Measurements from ENCODE around the gene TMA7B.

DNA sequence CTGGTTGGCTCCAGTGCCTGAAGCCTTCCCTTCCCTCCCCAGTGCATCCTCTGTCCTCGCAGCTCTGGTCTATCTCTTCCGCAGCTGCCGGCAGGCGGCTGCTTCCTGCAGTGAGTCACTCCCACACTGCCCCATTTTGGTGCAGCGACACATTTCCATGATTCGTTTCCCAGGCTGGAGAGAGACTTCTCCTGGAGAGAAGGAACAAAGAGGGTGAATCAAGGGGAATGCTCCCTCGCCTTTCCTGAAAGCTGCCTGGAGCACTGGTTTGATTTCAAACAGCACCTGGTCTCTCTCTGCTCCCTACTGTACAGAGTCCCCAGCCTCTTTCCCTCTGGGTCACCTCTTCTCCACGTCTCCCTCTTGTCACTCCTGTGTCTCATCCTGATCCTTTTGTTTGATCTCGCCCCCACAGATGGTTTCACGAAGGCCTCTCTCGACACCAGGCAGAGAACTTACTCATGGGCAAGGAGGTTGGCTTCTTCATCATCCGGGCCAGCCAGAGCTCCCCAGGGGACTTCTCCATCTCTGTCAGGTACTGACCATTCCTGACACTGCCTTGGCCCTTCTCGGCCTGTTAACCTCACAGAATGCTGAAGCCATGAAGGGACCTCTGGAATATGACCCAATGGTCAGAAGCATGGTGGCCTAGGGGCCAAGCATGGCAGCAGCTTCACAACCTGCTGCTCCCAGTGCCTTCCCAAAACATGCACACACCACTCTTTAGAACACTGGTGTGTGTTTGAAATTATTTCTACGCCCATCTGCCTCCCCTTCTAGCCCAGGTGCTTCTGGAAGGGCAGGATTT, at the start of gene TMA7B:
- TF ChIP-seq, protein P1, sequence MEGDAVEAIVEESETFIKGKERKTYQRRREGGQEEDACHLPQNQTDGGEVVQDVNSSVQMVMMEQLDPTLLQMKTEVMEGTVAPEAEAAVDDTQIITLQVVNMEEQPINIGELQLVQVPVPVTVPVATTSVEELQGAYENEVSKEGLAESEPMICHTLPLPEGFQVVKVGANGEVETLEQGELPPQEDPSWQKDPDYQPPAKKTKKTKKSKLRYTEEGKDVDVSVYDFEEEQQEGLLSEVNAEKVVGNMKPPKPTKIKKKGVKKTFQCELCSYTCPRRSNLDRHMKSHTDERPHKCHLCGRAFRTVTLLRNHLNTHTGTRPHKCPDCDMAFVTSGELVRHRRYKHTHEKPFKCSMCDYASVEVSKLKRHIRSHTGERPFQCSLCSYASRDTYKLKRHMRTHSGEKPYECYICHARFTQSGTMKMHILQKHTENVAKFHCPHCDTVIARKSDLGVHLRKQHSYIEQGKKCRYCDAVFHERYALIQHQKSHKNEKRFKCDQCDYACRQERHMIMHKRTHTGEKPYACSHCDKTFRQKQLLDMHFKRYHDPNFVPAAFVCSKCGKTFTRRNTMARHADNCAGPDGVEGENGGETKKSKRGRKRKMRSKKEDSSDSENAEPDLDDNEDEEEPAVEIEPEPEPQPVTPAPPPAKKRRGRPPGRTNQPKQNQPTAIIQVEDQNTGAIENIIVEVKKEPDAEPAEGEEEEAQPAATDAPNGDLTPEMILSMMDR (conservative IDR thresholded peaks at IDR 0.05; ENCODE audit: low read depth, low read length): peak; percentile 42
- TF ChIP-seq RCOR1 (IDR thresholded peaks at IDR 0.05; ENCODE audit: insufficient replicate concordance, low read length) (no peak), RFX5 (IDR thresholded peaks at IDR 0.05; ENCODE audit: low read depth, low read length) (no peak), POLR2A (IDR thresholded peaks at IDR 0.05; ENCODE audit: low read depth, low read length) (no peak), CEBPB (IDR thresholded peaks at IDR 0.05; ENCODE audit: low read depth, low read length) (no peak)
- TF ChIP-seq, protein P2, sequence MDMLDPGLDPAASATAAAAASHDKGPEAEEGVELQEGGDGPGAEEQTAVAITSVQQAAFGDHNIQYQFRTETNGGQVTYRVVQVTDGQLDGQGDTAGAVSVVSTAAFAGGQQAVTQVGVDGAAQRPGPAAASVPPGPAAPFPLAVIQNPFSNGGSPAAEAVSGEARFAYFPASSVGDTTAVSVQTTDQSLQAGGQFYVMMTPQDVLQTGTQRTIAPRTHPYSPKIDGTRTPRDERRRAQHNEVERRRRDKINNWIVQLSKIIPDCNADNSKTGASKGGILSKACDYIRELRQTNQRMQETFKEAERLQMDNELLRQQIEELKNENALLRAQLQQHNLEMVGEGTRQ (IDR thresholded peaks at IDR 0.05; ENCODE audit: low read depth, low read length): no peak
- TF ChIP-seq, protein P3, sequence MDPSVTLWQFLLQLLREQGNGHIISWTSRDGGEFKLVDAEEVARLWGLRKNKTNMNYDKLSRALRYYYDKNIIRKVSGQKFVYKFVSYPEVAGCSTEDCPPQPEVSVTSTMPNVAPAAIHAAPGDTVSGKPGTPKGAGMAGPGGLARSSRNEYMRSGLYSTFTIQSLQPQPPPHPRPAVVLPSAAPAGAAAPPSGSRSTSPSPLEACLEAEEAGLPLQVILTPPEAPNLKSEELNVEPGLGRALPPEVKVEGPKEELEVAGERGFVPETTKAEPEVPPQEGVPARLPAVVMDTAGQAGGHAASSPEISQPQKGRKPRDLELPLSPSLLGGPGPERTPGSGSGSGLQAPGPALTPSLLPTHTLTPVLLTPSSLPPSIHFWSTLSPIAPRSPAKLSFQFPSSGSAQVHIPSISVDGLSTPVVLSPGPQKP (IDR thresholded peaks at IDR 0.05; ENCODE audit: borderline replicate concordance, low read depth, low read length): no peak
